T-helper 17 cell (primary cell): ENCODE measurements around the gene SH2D1B. TPM values are rescaled to one million over a fixed set of nuclear protein-coding genes. Genes with fewer than 3 reads are reported as not detected.
"Not testable (repeated sequence)": the region's sequence is repeated elsewhere in the genome, so short reads cannot be mapped to it uniquely, and the experiment has no call there.

Experiments used
- ATAC-seq: fragments of 150-1000 bp; cut with Tn5 transposase; 2 replicates; pipeline ENCODE4 v1.10.0; 2021; ENCODE audit warnings: mild to moderate bottlenecking, moderate library complexity
- DNase-seq, 3 donors: peaks; one replicate each; pipeline versions ENCODE4 v3.0.0 to v3.0.0-alpha.2; 2020 to 2021
- H3K9me3 ChIP-seq: one replicate; pipeline ENCODE4 v1.7.0; 2013; ENCODE audit warnings: low read length, mild to moderate bottlenecking; ENCODE audit not compliant: control insufficient read depth, poor library complexity, severe bottlenecking
- H3K27ac Mint-ChIP-seq: one replicate; pipeline ENCODE4 v1.8.0; 2022; ENCODE audit warnings: mild to moderate bottlenecking, moderate library complexity, mixed read lengths
- H3K27me3 Mint-ChIP-seq: one replicate; pipeline ENCODE4 v1.8.0; 2022; ENCODE audit warnings: mixed read lengths
- H3K36me3 Mint-ChIP-seq: one replicate; pipeline ENCODE4 v1.8.0; 2022; ENCODE audit warnings: low read depth, mixed read lengths
- H3K4me1 Mint-ChIP-seq: one replicate; pipeline ENCODE4 v1.8.0; 2022; ENCODE audit warnings: mild to moderate bottlenecking, mixed read lengths
- H3K4me3 Mint-ChIP-seq: one replicate; pipeline ENCODE4 v1.8.0; 2022; ENCODE audit warnings: mild to moderate bottlenecking, moderate library complexity, mixed read lengths
- total RNA-seq, 4 donors: library from RNA in 2 of 4; stranded (reverse) in 2 of 4; gene quantifications; one replicate each; pipeline ENCODE4 v1.2.3 and lab custom pipeline; 2022 to 2026

SH2D1B gene, protein sequence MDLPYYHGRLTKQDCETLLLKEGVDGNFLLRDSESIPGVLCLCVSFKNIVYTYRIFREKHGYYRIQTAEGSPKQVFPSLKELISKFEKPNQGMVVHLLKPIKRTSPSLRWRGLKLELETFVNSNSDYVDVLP
- total RNA-seq: under 1 TPM; 0.13 to 0.22 TPM
- total RNA-seq (lab: John Stamatoyannopoulos, UW): 0 to 0.12 reads per million in 2 donors

DNA sequence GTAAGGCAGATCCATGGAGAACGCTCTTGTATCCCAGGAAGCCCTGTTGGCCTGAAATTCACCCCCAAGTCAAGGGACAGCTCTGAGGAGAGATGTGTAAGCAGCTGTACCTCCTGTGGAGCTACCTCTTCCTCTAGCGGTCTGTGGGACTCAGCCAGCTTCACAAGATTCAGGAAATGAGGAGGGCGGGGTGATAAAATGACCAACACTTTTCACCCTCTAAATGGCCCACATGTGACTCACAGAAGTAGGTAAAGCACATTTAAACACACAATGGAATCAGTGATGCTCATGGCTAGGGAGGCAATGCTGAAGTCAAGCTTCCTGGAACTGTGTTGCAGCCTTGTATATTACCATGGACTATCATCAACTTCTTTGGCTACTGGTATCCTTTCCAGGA is at the start of gene SH2D1B:
Gene SH2D1B, minus strand, starts transcription at position 135 of the 400 bp plus-strand sequence. Its CDS starts 120 bp downstream, at position 15.
- no peaks in the 10 kb centered on the region for H3K9me3 ChIP-seq
- H3K4me1 Mint-ChIP-seq: peaks cover 3% of the 10 kb centered on the region
- peaks cover 8% of the 10 kb centered on the region for H3K36me3 Mint-ChIP-seq
- ATAC-seq: no peak
- H3K27ac Mint-ChIP-seq: no peak within 1 kb of the TSS
- no peak for DNase-seq
- H3K4me3 Mint-ChIP-seq: no peak within 1 kb of the TSS
- H3K27me3 Mint-ChIP-seq: peaks cover 54% of the 10 kb centered on the region

DNA sequence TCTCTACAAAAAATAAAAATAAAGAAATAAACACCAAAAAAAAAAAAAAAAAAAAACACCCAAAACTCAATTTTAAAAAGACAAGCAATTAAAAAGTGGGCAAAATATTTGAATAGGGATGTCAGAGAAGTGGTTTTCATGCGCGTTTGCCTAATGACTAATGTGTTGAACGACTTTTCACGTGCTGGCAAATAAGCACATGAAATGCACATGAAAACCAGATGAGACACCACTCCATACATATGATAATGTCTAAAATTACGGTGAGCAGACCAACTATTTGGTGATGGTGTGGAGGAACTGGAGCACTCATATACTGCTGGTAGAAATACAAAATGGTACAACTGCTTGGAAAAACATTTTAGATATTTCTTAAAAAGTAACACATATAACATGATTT is 46.3 kb upstream of the SH2D1B start:
- peaks cover 3% of the 10 kb centered on the region for H3K36me3 Mint-ChIP-seq
- H3K27me3 Mint-ChIP-seq: peaks cover 10% of the 10 kb centered on the region
- H3K4me3 Mint-ChIP-seq: no peak overlapping the region
- no peak for DNase-seq
- no peaks in the 10 kb centered on the region for H3K4me1 Mint-ChIP-seq
- H3K9me3 ChIP-seq: no peaks in the 10 kb centered on the region
- H3K27ac Mint-ChIP-seq: no peak overlapping the region
- ATAC-seq: no peak

DNA sequence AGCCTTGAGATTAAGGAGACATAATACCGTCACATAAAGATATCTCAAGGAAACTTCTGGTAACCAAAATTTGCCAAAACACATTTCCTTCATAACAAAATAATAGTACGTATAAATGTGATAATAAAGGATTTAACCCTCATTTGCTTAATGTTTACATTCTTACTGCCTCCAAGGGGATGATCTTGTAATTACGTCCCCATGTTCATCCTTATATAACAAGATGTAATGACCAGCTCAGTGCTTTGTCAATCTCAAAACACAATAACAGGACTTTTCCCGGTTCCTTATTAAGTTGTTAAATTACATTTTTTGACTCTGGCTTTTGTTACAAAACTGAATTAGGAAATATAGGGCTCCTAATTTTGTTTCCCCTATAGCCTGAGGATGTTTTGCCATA is 44.4 kb upstream of the SH2D1B start:
- ATAC-seq: no peak
- Mint-ChIP-seq H3K4me1 (no peaks in the 10 kb centered on the region), H3K4me3 (no peak overlapping the region), H3K36me3 (peaks cover 3% of the 10 kb centered on the region), H3K27ac (no peak overlapping the region), H3K27me3 (peaks cover 10% of the 10 kb centered on the region)
- no peak for DNase-seq
- no peaks in the 10 kb centered on the region for H3K9me3 ChIP-seq

DNA sequence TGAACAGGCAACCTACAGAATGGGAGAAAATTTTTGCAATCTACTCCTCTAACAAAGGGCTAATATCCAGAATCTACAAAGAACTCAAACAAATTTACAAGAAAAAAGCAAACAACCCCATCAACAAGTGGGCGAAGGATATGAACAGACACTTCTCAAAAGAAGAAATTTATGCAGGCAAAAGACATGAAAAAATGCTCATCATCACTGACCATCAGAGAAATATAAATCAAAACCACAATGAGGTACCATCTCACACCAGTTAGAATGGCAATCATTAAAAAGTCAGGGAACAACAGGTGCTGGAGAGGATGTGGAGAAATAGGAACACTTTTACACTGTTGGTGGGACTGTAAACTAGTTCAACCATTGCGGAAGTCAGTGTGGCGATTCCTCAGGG is 42.4 kb upstream of the SH2D1B start:
- not testable (repeated sequence) for H3K4me1 Mint-ChIP-seq, H3K27ac Mint-ChIP-seq, H3K9me3 ChIP-seq, H3K36me3 Mint-ChIP-seq, H3K4me3 Mint-ChIP-seq, ATAC-seq, DNase-seq
- peaks cover 10% of the 10 kb centered on the region for H3K27me3 Mint-ChIP-seq

DNA sequence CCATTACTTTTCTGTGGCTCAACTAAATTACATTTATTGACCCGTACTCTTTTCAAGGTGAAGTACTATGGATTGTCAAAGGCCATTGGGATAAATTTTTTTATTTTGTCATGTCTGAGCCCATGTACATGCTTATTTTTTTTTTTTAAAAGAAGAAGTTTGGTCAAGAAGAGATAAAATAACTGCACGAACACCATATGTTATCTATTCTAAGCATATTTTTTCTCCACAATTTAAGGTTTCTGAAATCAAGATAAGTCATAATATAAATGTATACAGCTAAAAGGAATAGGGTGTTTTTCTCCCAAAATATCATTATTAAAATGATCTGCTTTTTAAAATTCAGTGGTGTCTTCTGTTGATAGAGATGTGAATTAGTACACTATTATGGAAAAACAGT is 35.0 kb upstream of the SH2D1B start:
- no peaks in the 10 kb centered on the region for H3K9me3 ChIP-seq
- H3K27me3 Mint-ChIP-seq: peaks cover 54% of the 10 kb centered on the region
- H3K36me3 Mint-ChIP-seq: no peaks in the 10 kb centered on the region
- ATAC-seq (no peak), DNase-seq (no peak)
- H3K4me1 Mint-ChIP-seq: no peaks in the 10 kb centered on the region
- H3K4me3 Mint-ChIP-seq: no peak overlapping the region
- no peak overlapping the region for H3K27ac Mint-ChIP-seq

DNA sequence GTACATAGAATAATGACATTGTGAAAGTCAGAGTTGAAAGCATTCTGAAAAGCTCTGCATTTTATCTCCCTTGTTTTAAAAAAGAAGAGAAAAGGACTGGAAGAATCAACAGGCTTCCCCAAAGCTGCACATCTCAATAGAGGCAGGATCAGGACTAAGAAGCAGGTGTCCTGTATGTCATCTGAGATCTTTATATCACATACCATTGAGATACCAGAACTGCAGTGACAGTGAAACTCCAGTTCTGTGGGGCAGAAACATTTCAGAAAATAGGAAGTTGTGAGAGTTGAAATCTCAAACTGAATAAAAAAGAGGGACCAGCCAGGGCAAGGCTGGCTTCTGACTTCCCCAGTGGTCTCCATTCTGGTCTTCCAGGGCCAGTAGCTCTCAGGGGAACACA is 33.0 kb upstream of the SH2D1B start:
- ATAC-seq (no peak), DNase-seq (no peak)
- no peaks in the 10 kb centered on the region for H3K36me3 Mint-ChIP-seq
- H3K9me3 ChIP-seq: no peaks in the 10 kb centered on the region
- no peak overlapping the region for H3K4me3 Mint-ChIP-seq
- peaks cover 64% of the 10 kb centered on the region for H3K27me3 Mint-ChIP-seq
- H3K27ac Mint-ChIP-seq: no peak overlapping the region
- H3K4me1 Mint-ChIP-seq: no peaks in the 10 kb centered on the region

DNA sequence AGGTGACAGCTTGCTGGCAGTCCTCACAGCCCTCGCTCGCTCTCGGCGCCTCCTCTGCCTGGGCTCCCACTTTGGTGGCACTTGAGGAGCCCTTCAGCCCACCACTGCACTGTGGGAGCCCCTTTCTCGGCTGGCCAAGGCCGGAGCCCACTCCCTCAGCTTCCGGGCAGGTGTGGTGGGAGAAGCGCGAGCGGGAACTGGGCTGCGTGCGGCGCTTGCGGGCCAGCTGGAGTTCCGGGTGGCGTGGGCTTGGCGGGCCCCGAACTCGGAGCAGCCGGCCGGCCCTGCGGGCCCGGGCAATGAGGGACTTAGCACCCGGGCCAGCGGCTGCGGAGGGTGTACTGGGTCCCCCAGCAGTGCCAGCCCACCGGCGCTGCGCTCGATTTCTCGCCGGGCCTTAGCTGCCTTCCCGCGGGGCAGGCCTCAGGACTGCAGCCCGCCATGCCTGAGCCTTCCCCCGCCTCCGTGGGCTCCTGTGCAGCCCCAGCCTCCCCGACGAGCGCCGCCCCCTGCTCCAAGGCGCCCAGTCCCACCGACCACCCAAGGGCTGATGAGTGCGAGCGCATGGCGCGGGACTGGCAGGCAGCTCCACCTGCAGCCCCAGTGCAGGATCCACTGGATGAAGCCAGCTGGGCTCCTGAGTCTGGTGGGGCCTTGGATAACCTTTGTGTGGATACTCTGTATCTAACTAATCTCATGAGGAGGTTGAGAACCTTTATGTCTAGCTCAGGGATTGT is 21.2 kb upstream of the SH2D1B start:
- not testable (repeated sequence) for ATAC-seq, H3K4me3 Mint-ChIP-seq, H3K4me1 Mint-ChIP-seq, H3K9me3 ChIP-seq, DNase-seq, H3K27me3 Mint-ChIP-seq, H3K36me3 Mint-ChIP-seq, H3K27ac Mint-ChIP-seq

DNA sequence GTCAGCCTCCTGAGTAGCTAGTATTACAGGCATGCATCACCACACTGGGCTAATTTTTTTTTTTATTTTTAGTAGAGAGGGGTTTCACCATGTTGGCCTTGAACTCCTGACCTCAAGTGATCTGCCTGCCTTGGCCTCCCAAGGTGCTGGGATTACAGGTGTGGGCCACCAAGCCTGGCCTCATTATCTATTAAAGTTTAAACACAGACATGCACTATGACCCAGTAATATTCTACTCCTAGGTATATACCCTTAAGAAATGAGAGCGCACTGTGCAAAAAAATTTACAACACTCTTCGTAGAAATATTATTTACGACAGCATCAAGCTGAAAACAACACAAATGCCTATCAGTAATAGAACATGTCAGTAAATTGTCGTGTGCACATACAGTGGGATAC is 18.6 kb upstream of the SH2D1B start:
- Mint-ChIP-seq H3K36me3 (no peaks in the 10 kb centered on the region), H3K4me1 (no peaks in the 10 kb centered on the region), H3K4me3 (no peak overlapping the region), H3K27me3 (no peaks in the 10 kb centered on the region), H3K27ac (no peak overlapping the region)
- H3K9me3 ChIP-seq: no peaks in the 10 kb centered on the region
- ATAC-seq (no peak), DNase-seq (no peak)

DNA sequence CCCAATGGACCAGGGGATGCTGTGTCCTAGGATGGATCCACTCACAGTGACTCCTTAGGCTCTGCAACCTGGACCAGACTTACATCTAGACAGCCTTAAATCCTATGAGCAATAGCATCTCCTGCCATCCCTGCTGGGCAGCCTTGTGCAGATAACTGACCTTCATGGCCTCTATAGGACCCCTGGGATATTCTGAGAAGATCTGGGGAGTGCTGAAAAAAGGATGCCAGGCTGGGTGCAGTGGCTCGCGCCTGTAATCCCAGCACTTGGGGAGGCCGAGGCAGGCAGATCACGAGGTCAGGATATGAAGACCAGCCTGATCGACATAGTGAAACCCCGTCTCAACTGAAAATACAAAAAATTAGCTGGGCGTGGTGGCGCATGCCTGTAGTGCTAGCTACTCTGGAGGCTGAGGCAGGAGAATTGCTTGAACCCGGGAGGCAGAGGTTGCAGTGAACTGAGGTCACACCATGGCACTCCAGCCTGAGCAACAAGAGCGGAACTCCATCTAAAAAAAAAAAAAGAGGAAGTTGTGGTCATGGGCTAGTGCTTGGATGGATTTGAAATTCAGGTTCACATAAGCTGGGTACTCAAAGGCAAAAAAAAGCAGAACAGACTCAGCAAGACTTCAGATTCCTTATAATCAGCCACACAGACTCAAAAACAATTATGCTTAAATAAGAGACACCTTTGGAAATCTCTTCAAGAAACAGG is 10.9 kb upstream of the SH2D1B start:
- Mint-ChIP-seq H3K27me3 (peaks cover 49% of the 10 kb centered on the region), H3K36me3 (peaks cover 2% of the 10 kb centered on the region), H3K4me3 (no peak overlapping the region), H3K27ac (no peak overlapping the region), H3K4me1 (no peaks in the 10 kb centered on the region)
- no peaks in the 10 kb centered on the region for H3K9me3 ChIP-seq
- no peak for ATAC-seq
- no peak for DNase-seq

DNA sequence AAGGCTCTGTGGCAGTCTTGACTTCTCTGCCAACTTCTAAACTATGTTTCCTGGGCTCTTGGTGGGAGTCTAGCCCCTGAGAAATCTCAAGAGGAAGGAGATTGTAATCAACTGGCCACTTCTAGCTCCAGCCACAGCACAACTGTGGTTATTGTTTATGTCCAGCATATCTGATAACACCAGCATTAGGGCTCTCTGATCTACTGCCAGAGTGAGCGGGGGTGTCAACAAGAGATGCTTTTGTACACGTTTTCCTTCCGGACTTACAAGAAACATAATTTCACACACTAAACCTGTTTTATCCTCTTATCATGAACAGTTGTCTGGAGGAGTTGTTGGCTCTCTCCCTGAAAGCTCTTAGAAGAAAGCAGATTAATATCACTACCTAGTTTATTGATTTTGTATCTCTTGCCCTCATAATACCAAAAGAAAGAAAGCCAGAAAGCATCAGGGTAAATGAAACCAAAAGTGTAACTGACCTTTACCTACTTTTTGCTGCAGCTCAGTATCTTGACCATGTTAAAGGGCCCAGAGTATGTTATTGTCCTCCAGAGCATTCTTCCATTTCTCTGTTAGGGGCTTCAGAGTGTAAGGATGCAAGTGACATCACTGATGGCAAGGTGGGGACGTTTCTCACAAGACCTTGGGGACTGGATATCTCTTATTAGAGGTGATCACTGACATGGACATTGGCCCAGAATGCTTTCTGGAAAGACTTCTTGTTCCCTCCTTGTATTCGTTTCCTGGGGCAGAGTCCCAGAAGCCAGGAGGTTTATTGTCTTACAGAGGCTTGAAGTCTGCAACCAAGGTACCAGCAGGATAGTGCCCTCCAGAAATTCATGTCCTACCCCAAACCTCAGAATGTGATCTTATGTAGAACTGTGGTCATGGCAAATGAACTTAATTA is 9.6 kb upstream of the SH2D1B start:
- H3K9me3 ChIP-seq: no peaks in the 10 kb centered on the region
- H3K4me3 Mint-ChIP-seq: no peak overlapping the region
- no peaks in the 10 kb centered on the region for H3K4me1 Mint-ChIP-seq
- no peak overlapping the region for H3K27ac Mint-ChIP-seq
- peaks cover 2% of the 10 kb centered on the region for H3K36me3 Mint-ChIP-seq
- peaks cover 59% of the 10 kb centered on the region for H3K27me3 Mint-ChIP-seq
- DNase-seq (no peak), ATAC-seq (no peak)

DNA sequence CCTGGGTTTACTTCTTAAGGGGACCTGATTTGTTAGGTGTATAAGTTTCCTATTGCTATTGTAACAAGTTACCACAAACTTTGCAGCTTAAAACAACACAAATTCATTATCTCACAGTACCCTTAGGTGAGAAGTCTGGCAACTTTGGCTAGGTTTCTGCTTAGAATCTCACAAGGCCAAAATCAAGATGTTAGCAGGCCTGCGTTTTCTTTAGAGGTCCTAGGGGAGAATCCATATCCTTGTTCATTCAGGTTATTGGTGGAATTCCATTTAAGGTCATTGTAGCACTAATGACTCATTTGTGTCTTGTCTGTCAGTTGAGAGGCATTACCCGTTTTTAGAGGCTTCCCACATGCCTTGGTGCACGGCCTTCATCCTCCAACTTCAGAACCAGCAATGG is 8.2 kb upstream of the SH2D1B start:
- Mint-ChIP-seq H3K27ac (no peak overlapping the region), H3K4me1 (no peaks in the 10 kb centered on the region), H3K4me3 (no peak overlapping the region), H3K36me3 (peaks cover 2% of the 10 kb centered on the region), H3K27me3 (peaks cover 61% of the 10 kb centered on the region)
- DNase-seq (no peak), ATAC-seq (no peak)
- H3K9me3 ChIP-seq: no peaks in the 10 kb centered on the region

DNA sequence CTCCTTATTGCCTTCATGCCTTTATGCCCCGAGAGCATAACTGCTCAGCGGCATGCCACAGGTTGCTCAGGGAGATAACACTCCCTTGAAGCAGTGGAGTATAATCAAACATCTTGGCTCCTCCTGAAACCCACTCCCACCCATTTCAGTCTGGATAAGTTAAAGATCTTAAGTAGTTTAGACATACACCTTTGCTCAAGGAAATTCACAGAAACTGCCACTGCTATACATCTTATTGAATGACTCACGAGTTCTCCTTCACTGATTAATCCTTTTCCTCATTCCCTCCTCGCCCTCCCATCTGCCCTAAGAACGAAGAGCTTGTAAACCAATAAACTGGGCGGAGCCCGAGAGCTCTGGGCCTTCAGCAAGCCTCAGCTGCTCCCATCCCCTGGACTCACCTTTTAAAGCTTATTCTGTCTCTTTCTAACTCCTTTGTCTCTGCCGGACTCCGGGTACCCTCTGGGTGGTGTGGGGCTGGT is 7.6 kb upstream of the SH2D1B start:
- not testable (repeated sequence) for H3K4me1 Mint-ChIP-seq, H3K36me3 Mint-ChIP-seq, ATAC-seq, H3K27ac Mint-ChIP-seq, DNase-seq, H3K4me3 Mint-ChIP-seq, H3K9me3 ChIP-seq
- peaks cover 58% of the 10 kb centered on the region for H3K27me3 Mint-ChIP-seq

DNA sequence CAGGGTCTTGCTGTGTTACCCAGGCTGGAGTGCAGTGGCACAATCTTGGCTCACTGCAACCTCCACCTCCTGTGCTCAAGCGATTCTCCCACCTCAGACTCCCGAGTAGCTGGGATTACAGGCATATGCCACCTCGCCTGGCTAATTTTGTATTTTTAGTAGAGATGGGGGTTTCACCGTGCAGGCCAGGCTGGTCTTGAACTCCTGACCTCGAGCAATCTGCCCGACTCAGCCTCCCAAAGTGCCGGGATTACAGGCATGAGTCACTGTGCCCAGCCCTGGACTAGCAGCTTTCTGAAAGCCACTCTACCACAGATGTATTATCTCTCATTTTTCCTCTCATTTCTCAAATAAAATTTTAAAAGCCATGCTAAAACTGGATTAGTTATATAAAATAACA is 6.6 kb upstream of the SH2D1B start:
- H3K36me3 Mint-ChIP-seq, ATAC-seq, DNase-seq, H3K4me3 Mint-ChIP-seq, H3K27ac Mint-ChIP-seq, H3K4me1 Mint-ChIP-seq, H3K9me3 ChIP-seq: not testable (repeated sequence)
- H3K27me3 Mint-ChIP-seq: peaks cover 58% of the 10 kb centered on the region
